Measurements from ENCODE around the gene CHD6. TPM values are rescaled to one million over a fixed set of nuclear protein-coding genes. Genes with fewer than 3 reads are reported as not detected.
A peak's percentile ranks its signal among the peaks of the same experiment; 100 is the strongest.

CHD6 gene
- total RNA-seq, 2 donors from 2014 or later, result 19.6 to 28.0 TPM

DNA sequence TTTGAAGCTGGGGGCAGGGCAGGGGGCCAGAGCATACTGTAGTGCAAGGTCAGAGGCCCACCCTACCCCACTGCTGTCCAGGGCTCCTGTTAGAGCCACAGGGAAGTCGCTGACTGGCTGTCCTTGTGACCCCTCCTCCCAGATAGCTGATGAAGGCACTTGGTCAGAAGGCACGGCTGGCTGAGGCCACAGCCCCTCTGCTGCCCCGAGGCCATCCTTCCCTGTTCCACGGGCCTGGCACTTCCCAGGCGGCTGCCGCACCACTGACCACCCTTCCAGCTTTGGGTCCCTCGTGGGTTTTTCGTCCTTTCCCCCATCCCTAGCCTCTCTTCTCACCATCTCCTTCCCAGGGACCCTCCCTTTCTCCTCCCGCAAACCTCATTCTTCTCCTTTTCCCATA, 242.3 kb downstream of the CHD6 start:
- DNase-seq (ENCODE audit: low spot score in 2 of 2) (no peak), ATAC-seq (no peak)
- H3K27ac Mint-ChIP-seq, result no peak overlapping the region
- H3K9me3 Mint-ChIP-seq, result peaks cover 5 to 13% of the 10 kb centered on the region in 2 donors
- peaks cover 7% of the 10 kb centered on the region in 2 donors for H3K36me3 Mint-ChIP-seq

DNA sequence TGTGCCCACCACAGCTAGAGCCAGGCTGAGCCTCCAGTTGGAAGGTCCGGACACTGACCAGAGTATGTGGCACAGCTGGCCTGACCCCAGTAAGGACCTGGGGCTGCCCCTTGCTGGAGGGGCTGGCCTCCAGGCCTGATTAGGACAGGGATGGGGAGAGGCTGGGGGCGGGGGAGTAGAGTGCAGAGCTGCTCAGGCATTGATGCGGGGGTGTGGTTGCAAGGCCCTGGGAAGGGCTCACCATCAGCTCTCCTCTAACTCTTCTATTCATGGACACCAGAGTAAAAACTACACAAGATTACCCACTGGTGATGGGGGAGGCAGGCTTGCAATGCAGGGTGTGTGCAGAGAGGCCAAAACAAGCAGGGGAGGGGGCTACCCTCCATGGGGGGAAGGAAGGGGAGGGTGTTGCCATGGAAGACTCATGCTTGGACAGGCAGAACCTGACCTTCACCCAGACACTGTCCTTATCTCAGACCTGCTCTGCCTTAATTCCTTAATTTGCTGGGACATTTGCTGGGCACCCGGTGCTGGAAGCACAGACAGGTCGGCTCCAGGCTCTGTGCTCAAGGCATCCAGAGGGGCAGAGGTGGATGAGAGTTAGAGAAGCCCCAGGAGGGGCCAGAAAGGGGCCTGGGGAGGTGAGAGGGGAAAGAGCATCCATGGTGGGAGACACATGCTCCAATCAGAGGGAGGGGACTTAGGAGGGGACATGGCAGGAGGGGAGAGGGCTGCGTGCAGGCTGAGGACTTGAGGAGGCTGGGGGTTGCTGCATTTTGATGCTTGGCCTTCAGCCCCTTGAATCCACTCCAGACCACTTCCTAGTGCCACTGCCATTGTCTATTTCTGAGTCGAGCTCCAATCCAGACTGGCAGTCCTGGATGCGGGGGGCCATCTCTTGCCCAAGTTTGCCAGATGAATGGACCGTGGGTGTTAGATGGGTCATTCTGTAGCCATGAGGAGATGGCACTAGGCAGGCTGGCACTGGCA, 244.0 kb downstream of the CHD6 start:
- H3K36me3 Mint-ChIP-seq, result peaks cover 7 to 8% of the 10 kb centered on the region in 2 donors
- H3K9me3 Mint-ChIP-seq, result peaks cover 5 to 13% of the 10 kb centered on the region in 2 donors
- DNase-seq (ENCODE audit: low spot score in 2 of 2), result no peak
- no peak for ATAC-seq
- H3K27ac Mint-ChIP-seq, result no peak overlapping the region

DNA sequence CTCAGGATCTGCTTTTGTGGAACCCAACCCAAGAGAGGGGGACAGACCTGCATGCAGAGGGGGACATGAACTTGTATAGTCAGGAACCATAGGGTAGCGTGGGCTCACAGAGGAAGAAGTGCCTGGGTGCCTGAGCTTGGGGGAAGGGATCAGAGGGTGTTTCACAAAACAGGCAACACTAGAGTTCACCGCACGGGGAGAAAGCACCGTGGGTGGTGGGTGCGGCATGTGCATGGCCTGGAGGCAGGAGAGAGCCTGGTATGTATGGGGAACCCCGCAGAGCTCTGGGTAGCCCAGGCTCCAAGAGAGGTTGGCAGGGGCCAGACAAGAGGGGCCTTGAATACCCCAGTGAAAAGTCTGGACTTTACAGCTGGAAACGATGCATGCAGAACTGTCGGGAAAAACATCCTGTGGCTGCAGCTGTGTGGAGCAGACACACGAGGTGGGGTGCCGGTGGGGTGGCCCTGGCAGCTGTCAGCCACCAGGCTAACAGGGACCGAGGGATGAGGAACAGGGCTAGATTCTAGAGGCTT, 244.9 kb downstream of the CHD6 start:
- no peak for ATAC-seq
- no peak overlapping the region for H3K27ac Mint-ChIP-seq
- peaks cover 7 to 8% of the 10 kb centered on the region in 2 donors for H3K36me3 Mint-ChIP-seq
- peaks cover 5 to 13% of the 10 kb centered on the region in 2 donors for H3K9me3 Mint-ChIP-seq
- DNase-seq (ENCODE audit: low spot score in 2 of 2), result no peak

DNA sequence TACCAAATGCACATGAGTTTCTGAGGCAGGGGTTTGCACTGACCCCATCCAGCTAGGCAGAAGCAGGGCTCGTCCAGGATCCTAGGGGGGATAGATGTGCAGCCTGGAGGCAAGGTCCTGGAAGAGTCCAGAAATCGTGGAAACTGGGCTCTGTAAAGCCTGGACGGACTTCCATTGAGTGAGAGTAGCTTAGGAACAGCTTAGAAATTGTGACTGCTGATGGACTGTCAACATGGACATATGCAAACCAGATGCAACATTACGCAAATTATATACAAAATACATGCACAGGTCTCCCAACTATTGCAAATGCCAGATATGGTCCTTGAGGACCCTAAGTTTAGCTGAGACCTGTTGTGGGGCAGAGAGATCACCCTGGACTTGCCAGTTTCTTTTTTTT, 246.8 kb downstream of the CHD6 start:
- no peak for ATAC-seq
- Mint-ChIP-seq H3K36me3 (peaks cover 12 to 13% of the 10 kb centered on the region in 2 donors), H3K9me3 (peaks cover 5 to 13% of the 10 kb centered on the region in 2 donors), H3K27ac (no peak overlapping the region)
- no peak for DNase-seq (ENCODE audit: low spot score in 2 of 2)

DNA sequence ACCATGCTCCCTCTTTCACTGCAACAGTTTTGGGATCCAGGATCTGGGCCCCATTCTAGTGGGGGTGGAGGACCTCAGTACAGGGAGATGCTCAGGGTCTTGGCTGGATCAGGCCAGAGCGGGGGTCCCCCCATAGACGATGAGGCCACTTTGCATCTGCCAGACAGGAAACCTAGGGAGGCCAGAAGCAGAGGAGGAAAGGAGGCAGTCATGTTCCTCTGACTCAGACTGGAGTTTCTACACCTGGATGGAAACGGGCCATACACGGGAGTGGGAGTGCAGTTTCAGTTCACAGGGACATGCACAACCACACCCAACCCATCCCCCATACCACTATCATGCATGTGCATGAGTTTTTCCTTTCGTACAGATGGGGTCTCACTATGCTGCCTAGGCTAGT, 248.0 kb downstream of the CHD6 start:
- DNase-seq (ENCODE audit: low spot score in 2 of 2) (no peak), ATAC-seq (peak in 1 of 2 donors; percentile 32)
- H3K27ac Mint-ChIP-seq, result no peak overlapping the region
- peaks cover 5 to 13% of the 10 kb centered on the region in 2 donors for H3K9me3 Mint-ChIP-seq
- H3K36me3 Mint-ChIP-seq, result peaks cover 12 to 13% of the 10 kb centered on the region in 2 donors

DNA sequence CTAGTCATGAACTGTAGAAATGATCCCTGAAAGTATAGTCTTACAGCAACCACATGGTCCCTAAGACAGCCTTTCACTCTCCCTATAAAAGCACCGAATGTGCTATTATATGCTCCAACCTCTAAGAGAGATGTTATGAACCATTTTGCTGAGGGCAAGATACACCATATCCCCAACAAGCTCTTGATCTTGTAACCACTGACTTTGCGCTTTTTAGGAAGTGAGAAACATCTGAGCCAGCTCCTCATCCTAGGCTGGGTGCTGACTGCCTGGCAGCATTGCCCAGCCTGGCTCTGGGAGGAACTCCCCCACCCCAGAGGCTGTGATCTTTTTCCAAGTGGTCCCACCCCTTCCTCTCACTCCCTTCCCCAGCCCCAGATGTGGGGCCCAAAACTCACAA, 248.5 kb downstream of the CHD6 start:
- Mint-ChIP-seq H3K36me3 (peaks cover 12 to 13% of the 10 kb centered on the region in 2 donors), H3K9me3 (peaks cover 5 to 13% of the 10 kb centered on the region in 2 donors), H3K27ac (no peak overlapping the region)
- ATAC-seq (no peak), DNase-seq (ENCODE audit: low spot score in 2 of 2) (no peak)

DNA sequence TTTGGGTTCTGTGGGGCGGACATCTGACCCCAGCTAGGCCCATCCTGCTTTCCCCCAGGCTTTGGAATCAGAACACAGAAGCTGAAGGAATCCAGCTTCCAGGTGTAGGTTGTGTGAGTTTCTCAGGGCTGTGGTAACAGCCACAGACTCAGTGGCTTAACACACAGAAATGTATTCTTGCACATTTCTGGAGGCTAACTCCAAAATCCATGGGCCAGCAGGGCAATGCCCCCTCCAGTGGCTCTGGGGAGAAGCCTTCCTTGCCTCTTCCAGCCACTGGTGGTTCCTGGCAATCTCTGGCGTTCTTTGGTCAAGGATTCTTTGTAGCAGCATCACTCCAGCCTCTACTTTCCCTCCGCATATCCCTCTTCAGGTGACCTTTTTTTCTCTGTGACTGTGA, 250.2 kb downstream of the CHD6 start:
- H3K36me3 Mint-ChIP-seq, result peaks cover 12 to 13% of the 10 kb centered on the region in 2 donors
- DNase-seq (ENCODE audit: low spot score in 2 of 2) (no peak), ATAC-seq (no peak)
- H3K27ac Mint-ChIP-seq, result no peak overlapping the region
- H3K9me3 Mint-ChIP-seq, result peaks cover 5 to 10% of the 10 kb centered on the region in 2 donors

DNA sequence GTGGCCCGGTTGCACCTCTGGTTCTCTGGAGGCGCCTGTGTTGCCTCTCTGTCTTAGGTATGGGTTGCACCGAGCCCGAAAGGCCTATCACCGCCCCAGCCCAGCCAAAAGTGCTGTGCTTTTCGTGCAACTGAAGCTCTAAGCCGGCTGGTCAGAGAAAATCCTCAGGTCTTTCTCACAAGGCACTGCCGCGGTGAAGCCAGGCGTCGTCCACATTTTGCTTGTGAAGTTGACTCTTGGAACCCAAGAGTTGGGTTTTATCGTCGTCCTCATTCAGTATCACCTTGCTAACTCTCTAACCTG, 250.8 kb downstream of the CHD6 start:
- Mint-ChIP-seq H3K36me3 (peaks cover 12 to 13% of the 10 kb centered on the region in 2 donors), H3K27ac (no peak overlapping the region)
- ATAC-seq, result no peak

DNA sequence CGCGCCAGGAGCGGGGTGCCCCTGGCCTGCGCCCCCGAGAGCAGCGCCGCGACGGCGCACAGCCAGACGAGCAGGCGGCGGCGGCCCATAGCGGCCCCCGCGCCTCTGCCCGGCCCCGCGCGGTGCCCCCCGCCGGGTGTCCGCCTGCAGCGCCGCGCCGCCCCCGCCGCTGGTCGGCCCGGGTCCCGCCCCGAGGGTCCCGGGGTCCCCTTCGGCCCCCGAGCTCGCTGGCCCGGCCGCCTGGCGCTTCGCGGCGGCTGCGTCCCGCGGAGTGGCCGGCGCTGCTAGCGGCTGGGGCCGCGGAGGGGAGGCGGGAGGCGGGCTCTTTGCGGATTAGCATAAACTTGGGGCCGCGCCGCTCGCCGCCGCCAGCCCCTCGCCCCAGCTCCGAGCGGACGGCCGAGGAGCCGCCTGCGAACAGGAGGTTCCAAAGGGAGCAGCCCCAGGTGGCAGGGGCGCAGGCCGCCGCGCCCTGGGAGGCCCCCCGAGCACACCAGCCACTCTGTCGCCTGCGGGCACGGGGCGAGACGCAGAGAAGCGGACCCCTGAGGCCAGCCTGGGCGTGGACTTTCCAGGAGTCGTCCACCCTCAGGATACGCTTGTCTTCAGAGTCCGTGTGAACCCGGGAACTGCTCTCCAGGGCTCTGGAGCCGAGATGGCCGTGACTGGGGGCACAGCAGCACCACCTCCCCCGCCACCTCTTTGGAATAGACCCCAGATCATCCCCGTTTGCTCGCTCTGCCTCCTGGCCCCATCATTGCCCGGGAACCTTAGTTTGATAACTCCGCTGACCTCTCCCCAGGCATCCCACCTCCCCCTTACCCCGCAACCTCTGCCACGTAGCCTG, 251.4 kb downstream of the CHD6 start, which contains the start of gene EMILIN3:
EMILIN3 (minus strand) TSS at position 273 of the 847 bp plus-strand sequence; CDS start at position 89, 184 bp downstream.
- Mint-ChIP-seq H3K36me3 (peaks cover 12 to 13% of the 10 kb centered on the region in 2 donors), H3K9me3 (peaks cover 5 to 7% of the 10 kb centered on the region in 2 donors), H3K27ac (no peak within 1 kb of the TSS)
- DNase-seq (ENCODE audit: low spot score in 2 of 2) (no peak), ATAC-seq (peak in 1 of 2 donors; percentile 27)

More for the DNA sequence above, 250.8 kb downstream of the CHD6 start:
- no peak for DNase-seq (ENCODE audit: low spot score in 2 of 2)
- peaks cover 5 to 7% of the 10 kb centered on the region in 2 donors for H3K9me3 Mint-ChIP-seq

DNA sequence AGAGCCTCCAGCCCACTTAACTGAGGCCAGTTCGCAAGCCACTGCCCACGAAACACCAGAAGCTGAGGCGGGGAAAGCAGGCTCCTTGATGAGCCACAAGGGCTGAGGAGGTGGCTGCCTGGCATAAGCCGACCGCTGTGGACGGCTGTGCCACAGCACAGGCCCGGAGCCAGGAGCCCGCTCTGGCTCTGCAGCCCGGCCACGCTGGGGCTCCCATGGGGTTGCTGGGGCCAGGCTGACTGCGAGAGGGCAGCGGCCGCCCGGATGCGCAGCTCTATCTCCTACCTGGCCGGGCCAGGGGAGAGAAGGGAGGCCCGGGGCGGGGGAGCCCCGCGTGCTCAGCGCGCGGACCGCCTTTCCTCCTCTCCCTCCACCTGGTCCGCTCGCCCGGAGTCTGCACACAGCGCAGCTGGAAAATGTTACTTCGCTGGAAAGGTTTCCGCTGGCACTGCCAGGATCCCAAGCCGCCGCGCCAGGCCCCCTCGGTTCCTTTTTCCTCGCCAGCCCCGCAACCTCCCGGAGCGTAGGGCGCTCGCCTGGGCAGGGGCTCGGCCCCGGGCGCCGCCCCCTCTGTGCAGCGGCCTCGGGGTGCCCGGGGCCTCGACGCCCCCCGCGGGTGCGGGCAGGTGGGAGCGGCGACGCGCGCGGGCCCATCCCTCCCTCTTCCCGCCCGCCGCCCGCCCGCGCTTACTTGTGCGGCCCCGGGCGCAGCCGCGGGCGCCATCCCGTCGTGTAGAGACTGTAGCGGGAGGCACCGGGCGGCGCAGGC, 252.2 kb downstream of the CHD6 start:
- Mint-ChIP-seq H3K9me3 (peaks cover 0 to under 1% of the 10 kb centered on the region in 2 donors), H3K27ac (no peak overlapping the region), H3K36me3 (peaks cover 6 to 8% of the 10 kb centered on the region in 2 donors)
- ATAC-seq (peak; percentile 39 to 43), DNase-seq (ENCODE audit: low spot score in 2 of 2) (no peak)

DNA sequence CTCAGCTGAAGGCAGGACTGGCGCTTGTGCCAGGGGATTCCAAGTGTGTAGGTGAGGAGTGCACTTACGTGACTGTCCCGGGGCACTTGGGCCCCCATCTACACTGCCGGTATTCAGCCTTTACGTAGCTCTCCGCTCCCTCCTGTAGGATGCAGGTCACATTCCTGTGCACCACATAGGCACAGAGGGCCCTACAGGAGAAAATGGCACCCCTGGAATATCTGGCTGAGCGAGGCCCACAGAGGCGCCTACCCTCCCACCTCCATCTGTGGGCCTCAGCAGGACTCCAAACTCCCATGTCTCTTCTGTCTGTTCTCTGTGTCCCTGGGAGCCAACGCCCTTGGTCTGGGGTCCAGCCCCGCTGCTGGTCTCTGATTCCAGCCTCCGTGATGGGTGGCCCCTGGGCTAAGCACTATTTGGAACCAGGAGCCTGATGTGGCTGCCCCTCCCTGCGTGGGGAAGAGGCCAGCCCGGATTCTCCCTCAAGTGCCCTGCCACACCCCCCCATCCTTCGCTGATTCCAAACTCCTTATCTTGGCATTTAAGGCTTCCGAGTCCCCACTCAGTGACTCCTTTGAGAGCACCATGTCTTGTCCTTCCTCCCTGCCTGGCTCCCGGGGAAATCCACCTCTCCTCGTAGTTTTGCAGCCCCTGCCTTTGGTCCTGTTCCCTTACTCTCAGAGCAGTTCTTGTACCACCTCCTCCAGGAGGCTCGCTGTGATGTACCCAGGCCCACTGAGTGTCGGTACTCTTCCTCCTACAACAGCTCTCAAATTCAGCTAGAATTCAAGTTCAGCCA, 253.0 kb downstream of the CHD6 start:
- H3K9me3 Mint-ChIP-seq, result no peaks in the 10 kb centered on the region
- no peak overlapping the region for H3K27ac Mint-ChIP-seq
- DNase-seq (ENCODE audit: low spot score in 2 of 2) (no peak), ATAC-seq (no peak)
- peaks cover 5% of the 10 kb centered on the region in 2 donors for H3K36me3 Mint-ChIP-seq

DNA sequence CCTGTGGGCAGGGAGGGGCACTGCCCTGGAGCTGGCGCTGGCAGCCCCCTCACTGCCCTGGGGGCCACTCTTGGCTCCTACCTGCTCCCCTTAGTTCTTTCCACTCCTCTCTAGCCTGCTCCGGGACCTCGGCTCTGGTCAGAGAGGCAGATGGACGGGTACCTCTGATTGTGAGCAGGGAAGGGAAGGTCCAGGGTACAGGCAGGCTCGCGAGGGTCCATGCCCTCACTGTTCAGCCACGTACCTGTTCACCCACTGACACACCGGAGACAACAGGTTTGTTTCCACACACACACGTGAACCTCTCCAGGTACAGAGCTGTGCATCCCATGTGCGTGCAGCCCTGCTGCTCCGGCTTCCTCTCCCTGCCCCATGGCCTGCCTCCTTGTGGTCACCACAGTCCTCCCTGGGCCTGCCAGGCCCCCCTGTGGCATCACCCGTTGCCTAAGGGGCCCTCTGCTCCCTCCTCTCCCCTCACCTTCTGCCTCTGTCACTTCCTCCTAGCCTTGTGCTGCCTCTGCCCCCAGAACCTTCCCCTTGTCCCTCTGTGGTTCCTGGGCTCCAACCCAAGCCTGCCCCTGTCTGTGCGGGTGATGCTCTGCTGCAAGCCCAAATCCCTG, 253.8 kb downstream of the CHD6 start:
- no peaks in the 10 kb centered on the region for H3K9me3 Mint-ChIP-seq
- DNase-seq (ENCODE audit: low spot score in 2 of 2), result no peak
- peaks cover 5% of the 10 kb centered on the region in 2 donors for H3K36me3 Mint-ChIP-seq
- peak overlapping the region in 1 of 2 donors; percentile 29 for H3K27ac Mint-ChIP-seq
- ATAC-seq, result no peak

DNA sequence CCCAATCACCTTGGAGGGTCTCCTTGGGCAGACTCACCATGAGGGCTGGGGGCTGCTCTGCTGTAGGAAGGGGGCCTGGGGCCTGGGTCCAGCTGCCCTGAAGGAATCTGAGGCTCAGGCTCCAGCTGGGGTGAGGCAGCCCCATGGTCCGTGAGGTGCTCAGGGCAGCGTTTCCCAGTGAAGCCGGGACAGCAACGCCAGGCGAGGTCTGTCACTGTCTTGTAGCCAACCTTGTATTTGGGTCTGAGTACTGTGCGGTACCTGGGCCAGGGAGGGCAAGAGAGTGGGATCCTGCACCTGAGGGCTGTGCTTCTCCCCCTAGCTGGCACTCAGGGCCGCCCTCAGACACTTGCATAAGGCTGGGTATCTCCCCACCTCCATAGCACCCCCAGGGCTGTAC, 254.6 kb downstream of the CHD6 start:
- Mint-ChIP-seq H3K27ac (no peak overlapping the region), H3K36me3 (peaks cover 5% of the 10 kb centered on the region in 2 donors), H3K9me3 (no peaks in the 10 kb centered on the region)
- DNase-seq (ENCODE audit: low spot score in 2 of 2), result no peak
- ATAC-seq, result no peak

DNA sequence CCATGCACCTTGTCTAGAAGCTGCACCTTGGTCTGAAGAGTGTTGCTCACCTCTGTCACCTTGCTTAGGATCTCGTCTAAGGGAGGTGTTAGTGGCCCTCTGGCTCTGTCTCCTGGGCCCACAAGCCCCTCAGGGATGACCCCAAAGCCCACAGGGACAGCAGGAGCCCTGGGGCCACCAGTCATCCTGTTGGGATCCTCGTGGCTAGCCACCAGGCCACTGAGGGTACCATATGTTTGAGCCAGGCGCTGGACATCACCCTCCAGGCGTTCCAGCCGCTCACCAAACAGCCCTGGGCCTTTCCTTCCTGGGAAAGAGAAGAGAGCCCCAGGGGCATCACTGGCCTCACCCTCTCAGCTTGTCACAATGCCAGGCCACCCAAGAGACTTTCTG, 255.4 kb downstream of the CHD6 start:
- H3K36me3 Mint-ChIP-seq, result peaks cover 5% of the 10 kb centered on the region in 2 donors
- no peak for DNase-seq (ENCODE audit: low spot score in 2 of 2)
- no peaks in the 10 kb centered on the region for H3K9me3 Mint-ChIP-seq
- no peak for ATAC-seq
- H3K27ac Mint-ChIP-seq, result no peak overlapping the region

Measured in activated naive CD4-positive, alpha-beta T cell treated with anti-CD3 and anti-CD28 coated beads, Interleukin-2, amount 50 U/mL, for 72 hours (primary cell).